HG02623 (cell line): ENCODE data around the gene NDOR1.
"Not testable (repeated sequence)": the region's sequence is repeated elsewhere in the genome, so short reads cannot be mapped to it uniquely, and the experiment has no call there.

Experiments
- ATAC-seq: cut with Tn5 transposase; IDR thresholded peaks from one replicate; pipeline ENCODE4 v1.9.1; 2021; ENCODE audit warnings: moderate library complexity; ENCODE audit not compliant: unreplicated experiment

NDOR1 gene

GRCh38 chr9:137229903-137230704, 24.6 kb downstream of the NDOR1 start:
- no peak for ATAC-seq

- no peak for ATAC-seq
Measured at GRCh38 chr9:137230705-137231371, 25.3 kb downstream of the NDOR1 start, which contains the start of gene SLC34A3. SLC34A3 (plus strand) TSS chr9:137230901; CDS start chr9:137231703, 802 bp downstream.

- ATAC-seq, result no peak
Measured at GRCh38 chr9:137231372-137232039, 26.0 kb downstream of the NDOR1 start.

- ATAC-seq, result no peak
Measured at GRCh38 chr9:137232101-137232500, 26.6 kb downstream of the NDOR1 start.

- no peak for ATAC-seq
Measured at GRCh38 chr9:137232510-137232909, 27.0 kb downstream of the NDOR1 start.

- no peak for ATAC-seq
Measured at GRCh38 chr9:137233143-137233980, 27.9 kb downstream of the NDOR1 start.

GRCh38 chr9:137234055-137234697, 28.7 kb downstream of the NDOR1 start:
- ATAC-seq, result no peak

GRCh38 chr9:137234758-137235423, 29.4 kb downstream of the NDOR1 start:
- ATAC-seq, result no peak

GRCh38 chr9:137235424-137236237, 30.1 kb downstream of the NDOR1 start:
- ATAC-seq, result no peak

GRCh38 chr9:137236238-137236935, 30.9 kb downstream of the NDOR1 start:
- no peak for ATAC-seq

GRCh38 chr9:137236936-137237421, 31.5 kb downstream of the NDOR1 start:
- no peak for ATAC-seq

- no peak for ATAC-seq
Measured at GRCh38 chr9:137237759-137238726, 32.5 kb downstream of the NDOR1 start.

GRCh38 chr9:137239541-137240200, 34.2 kb downstream of the NDOR1 start:
- not testable (repeated sequence) for ATAC-seq

GRCh38 chr9:137240318-137240840, 34.9 kb downstream of the NDOR1 start:
- ATAC-seq, result peak; percentile 16

- ATAC-seq, result peak; percentile 72
Measured at GRCh38 chr9:137240841-137241489, 35.5 kb downstream of the NDOR1 start, which contains the start of gene TUBB4B. TUBB4B (plus strand) TSS chr9:137241287; CDS start chr9:137241361, 74 bp downstream.
